GM19463 (cell line): ENCODE measurements around the gene MAN1C1.

Source experiments
- ATAC-seq: cut with Tn5 transposase; IDR thresholded peaks from one replicate; pipeline ENCODE4 v1.9.1; 2021; ENCODE audit warnings: mild to moderate bottlenecking, moderate library complexity; ENCODE audit not compliant: unreplicated experiment

MAN1C1 gene

DNA sequence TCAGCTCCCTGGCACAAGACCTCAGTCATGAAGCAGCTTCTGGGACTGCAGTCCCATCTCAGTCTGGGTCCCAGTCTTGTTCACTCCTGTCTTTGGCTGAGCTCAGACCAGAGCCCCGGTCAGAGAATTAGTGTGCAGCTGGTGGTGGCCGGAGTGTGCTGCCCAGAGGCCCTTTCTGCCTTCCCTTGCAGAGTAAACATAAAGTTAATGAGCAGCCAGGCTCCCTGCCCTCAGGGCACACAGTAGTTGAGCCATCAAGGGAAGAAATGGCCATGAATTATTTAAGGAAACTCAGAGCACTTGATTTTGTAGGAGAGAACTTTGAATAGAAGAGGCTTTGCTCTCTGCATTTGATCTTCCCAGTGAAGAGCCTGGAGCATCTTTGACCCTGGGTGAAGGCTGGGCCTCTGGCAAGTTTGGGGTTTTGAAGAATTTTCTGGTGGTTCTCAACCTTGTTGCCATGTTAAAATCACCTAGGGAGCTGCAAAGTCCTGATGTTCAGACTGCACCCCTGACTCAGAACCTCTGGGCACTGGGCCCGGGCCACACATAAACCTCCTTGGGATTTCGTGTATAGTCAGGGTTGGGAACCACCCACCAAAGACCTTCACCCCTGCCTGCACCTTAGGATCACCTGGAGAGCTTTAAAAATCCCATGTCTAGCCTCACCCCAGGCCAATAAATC, 157.0 kb downstream of the MAN1C1 start:
- no peak for ATAC-seq

DNA sequence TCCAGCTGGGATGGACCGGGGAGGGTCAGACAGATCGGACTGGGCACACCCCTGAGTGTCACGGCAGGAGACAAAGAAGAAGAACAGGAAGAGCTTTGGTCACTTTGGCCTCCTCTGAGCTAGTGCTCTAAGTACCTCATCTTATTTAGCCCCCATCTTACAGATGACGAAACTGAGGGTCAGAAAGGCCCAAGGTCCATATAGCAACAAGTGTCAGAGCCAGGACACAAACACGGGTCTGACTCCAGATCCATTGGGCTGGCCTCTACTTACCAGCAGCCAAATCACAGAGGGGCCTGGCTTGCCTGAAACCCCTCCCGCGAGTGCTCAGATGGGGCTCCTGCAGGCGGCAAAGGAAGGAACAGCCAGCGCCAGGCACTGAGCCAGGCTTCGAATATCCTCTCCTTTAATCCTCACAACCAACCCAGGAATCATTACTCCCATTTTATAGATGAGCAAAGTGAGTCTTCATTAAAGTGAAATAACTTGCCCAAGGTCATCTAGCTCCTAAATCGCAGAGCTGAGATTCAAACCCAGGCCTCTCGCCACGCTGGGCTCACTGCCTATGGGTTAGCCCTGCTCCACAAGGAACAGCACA, 157.7 kb downstream of the MAN1C1 start:
- no peak for ATAC-seq

DNA sequence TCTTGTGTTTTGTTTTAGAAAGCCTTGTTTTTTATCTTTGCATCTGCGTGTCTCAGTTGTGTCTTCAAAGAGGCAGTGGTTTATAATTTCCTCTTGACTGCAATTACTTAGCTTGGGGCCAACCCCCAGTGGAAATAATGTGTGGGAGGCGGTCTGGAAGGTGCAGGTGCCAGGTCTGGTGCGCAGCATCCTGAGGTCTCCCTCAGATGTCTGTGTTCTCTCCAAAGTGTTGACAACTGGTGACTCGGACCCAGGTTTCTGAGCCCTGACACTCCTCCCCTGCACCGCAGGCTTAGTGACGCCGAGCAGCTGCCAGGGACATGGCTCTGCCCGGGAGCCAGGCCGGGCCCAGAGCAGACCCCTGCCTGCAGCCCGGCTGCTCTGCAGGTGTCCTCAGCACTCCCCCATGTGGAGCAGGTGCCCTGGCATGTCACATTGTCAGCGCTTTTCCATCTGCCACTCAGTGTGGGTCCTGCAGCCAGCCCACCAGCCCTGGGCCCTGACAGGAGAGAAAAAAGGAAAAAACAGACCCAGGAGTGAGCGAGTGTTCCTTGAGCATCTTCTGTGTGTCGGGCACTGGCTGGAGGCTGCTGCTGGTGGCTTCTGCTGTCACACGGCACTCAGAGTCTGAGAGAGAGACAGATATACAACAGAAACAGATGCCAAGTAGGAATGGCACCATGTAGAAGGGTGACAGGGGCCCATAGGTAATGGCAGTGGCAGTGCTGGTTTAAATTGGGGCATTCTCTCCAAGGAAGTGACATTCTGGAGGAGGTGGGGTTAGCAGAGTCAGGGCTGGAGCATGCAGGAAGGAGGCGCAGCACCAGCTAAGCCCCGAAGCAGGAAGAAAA, 158.6 kb downstream of the MAN1C1 start:
- ATAC-seq: no peak

DNA sequence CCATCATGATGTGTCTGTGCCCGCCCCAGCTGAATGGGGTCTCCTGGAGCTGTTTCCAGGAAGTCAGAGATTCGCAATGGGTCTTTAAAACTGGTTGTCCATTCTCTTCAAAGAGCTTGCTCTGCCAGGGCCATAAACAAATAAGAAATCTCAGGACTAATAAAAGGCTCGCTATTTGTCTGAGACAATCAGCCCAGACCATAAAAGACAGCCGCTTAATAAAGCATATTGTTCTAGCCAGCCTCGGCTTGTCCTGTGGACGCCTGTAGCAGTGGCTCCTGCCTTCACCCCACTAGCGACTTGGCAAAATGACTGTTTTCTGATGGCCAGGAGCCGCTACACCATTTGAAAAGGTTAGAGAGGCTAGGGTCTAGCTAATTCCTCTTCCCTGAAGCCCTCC, 162.8 kb downstream of the MAN1C1 start:
- ATAC-seq: no peak

DNA sequence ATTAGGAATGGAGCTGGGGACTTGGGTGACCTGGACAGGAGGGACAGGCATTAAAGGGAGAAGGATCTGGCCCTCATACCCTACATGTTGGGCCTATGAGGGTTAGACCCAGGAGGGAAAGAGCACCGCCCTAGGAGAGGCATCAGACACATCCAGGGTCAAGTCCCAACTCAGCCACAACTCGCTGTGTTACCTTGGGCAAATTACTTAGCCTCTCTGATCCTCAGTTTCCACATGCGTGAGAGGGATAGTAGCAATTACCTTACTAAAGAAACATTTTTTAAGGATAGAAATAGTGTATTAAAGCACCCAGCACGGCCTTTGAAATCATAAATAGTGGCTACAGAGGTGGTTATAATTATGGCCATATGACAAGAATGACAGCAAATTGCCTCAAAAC, 163.3 kb downstream of the MAN1C1 start:
- no peak for ATAC-seq

DNA sequence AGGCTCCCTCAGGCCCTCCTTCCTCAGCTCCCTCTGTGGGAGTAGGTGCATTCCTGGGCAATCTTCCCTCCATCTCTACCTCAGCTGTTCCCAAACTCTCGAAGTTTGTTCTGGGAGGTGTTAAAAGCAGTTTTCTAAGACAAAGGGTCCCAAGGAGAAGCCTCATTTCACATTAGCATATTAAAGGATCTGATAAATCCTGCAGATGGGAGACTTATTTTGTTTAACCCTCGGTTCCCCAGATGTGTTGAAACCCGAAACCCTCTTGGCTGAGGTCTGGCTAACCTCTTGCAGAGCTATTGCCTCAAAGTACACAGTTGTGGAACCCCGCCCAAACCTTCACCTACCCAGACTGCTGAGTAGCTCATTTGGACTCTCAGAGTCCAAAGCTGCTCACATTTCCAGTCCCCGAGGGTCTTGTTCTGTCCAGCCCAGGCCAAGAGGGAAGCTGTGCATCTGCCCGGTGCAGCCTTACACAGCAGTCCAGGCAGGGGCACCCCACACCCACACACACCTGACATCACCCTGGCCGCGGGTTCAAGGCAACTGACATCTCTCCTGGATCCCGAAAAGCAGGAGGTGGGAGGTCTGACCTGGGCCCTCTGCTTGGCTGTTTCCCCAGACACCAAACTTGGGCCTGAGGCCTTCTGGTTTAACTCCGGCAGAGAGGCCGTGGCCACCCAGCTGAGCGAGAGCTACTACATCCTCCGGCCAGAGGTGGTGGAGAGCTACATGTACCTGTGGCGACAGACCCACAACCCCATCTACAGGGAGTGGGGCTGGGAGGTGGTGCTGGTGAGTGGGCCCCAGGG, 163.9 kb downstream of the MAN1C1 start:
- no peak for ATAC-seq

DNA sequence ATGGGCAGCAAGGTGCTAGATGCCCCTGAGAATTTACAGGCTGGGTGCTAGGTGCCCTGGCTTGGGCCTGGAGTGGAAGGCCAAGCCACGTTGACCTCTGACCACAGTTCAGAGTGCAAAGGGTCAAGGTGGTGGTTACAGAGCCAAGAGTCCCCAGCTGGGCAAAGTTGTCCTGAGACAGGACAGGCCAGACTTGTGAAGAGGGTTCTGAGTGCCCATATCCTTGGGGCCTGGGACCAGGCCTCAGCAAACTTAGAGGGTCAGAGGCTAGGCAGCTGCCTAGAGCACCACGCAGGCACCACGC, 164.5 kb downstream of the MAN1C1 start:
- no peak for ATAC-seq

DNA sequence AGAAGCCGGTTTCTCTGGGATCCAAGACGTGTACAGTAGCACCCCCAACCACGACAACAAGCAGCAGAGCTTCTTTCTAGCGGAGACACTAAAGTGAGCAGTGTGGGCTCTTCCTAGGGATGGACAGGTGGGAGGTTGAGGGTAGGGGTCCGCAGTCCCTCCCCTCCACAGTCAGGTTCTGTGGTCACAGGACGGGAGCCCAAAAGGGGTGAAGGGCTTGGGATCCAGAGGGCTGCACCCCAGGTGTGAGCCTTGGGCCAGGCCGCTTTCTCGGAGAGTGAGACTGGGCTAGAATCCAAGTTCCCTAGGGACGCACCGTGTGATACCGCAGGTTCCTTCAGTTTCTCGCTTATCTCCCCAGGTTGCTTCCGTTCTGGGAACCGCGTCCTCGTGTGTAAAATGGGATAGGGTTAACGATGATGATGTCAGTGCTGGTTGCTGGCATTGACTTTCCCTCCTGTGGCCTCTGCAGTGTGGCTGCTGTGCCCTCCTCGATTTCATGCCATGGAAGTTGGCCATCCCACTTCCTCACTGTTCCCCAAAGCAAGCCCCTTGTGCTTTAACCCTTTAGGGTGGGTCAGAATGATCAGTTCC, 166.1 kb downstream of the MAN1C1 start:
- ATAC-seq: no peak

DNA sequence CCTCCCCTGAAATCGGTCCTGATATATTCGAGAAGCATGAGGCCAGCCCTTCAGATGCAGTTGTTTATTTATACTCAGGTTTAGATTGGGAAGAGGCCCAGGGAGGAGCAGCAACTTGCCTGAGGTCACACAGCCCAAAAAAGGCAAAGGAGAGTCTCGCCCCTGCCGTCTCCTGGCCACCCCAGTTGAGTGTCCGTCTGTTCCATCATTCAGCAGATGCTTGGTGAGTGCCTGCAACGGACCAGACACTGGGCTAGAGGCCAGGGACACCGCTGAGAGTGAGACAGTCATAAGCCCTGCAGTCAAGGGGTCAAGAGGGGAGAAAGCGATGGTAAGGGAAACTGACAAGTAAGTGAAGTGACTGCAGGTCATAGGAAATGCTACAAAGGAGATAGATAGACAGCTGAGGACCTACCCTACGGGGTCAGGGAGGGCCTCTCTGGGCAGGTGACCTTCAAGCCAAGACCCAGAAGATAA, 168.0 kb downstream of the MAN1C1 start:
- no peak for ATAC-seq

DNA sequence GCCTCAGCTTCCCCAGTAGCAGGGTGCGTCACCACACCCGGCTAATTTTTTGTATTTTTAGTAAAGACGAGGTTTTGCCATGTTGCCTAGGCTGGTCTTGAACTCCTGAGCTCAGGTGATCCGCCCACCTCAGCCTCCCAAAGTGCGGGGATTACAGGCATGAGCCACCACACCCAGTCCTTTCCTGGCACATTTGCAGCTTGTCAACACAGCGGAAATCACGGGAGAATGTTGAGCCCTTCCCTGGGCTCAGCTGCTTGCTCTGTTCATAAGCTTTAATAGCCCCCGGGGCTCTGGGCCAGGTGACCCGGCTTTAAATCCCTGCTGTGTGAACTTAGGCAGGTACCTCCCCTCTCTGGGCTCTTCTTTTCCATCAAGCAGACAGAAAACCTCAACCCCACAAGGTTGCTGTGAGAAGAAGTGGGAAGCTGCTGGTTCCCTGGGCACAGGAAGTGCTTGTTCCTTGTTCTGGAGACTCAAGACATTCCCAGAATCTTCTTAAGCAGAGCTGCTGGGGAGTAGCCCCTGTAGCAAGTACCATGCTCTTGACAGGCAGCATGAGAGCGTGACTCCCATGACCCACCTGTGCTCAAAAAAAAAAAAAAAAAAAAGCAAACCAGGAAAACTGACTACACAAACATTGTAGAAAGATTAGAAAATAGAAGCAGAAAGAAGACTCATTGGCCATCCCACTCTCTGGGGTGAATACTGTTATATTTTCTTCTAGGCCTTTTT, 168.9 kb downstream of the MAN1C1 start:
- no peak for ATAC-seq

DNA sequence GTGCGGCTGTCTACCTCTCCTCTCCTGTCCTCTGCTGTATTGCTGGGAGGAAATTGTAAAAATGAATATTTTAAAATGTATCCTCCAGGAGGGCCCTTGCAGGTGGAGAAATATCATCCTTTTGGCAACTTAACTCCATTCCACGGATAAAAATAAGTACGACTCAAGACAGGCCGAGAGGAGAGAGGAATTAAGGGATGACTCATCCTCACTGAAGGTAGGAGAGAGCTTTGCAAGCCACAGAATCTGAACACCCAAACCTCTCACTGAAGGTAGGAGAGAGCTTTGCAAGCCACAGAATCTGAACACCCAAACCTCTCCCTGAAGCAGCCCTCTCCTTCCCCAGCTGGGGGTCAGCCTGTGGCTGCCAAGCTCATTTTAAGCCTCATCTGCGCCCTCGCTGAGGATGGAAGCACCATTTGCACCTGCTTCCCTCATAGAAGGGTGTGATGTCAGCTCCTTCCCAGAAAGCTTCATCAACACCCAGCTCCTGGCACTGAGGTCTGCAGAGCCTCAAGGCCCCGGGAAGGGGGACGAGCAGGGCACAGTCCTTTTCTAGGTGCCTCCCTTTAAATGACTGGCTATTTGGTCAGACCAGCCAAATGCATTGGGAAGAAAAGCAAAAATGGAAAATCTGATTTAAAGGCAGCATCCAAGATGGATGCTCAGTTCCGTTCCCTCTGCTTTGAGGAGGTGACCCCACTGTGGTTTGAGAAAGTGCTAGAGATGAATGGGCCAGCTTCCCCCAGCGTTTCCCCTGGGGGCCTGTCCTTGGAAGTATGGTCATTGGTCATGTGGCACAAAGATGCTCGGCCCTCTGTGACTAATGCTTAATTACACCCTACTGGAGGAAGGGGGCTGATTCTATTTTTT, 170.5 kb downstream of the MAN1C1 start:
- no peak for ATAC-seq

DNA sequence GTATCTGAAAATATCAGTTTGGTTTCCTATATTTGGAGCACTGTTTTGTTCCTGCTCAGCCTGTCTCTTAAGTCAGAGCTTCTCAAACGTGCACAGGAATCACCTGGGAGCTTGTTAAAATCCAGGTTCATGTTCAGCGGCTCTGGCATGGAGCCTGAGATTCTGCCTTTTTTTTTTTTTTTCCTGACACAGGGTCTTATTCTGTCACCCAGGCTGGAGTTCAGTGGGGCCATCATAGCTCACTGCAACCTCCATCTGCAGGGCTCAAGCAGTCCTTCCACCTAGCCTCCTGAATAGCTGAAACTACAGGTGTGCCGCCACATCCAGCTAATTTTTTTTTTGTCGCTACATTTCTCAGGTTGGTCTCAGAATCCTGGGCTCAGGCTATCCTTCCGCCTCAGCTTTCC, 171.2 kb downstream of the MAN1C1 start:
- no peak for ATAC-seq

DNA sequence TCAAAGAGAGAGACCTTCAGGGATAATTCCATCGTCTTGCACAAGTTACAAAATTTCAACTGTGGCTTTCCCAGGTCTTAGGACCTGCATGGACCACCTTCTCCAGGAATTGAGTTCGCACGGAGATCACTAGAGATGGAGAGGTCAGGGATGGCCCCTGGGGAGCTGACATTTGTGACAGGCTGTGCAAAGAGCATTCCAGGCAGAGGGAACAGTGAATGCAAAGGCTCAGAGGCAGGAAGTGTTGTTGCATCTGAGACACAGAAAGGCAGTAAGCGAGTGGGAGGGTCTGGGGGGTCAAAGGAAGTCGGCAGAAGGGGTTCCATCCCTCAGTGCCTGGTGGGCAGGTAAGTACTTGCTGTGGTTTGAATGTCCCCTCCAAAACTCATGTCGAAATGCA, 173.9 kb downstream of the MAN1C1 start:
- no peak for ATAC-seq

DNA sequence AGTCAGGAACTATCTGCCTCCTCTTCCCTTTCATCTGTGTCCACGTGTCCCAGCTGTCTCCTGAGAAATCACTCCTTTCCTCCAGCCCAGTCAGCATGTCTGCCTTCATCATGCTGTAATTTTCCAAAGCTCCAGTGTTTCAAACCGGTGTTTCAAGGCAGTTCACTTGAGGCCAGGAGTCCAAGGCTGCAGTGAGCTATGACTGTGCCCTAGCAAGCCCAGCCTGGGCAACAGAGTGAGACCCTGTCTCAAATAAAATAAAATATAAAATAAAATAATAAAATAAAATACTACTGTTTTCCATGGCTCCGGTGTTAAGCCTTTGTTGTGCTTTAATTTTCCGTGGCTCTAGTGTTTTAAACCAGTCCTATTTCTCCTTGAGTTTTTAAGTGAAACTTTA, 175.5 kb downstream of the MAN1C1 start:
- no peak for ATAC-seq

DNA sequence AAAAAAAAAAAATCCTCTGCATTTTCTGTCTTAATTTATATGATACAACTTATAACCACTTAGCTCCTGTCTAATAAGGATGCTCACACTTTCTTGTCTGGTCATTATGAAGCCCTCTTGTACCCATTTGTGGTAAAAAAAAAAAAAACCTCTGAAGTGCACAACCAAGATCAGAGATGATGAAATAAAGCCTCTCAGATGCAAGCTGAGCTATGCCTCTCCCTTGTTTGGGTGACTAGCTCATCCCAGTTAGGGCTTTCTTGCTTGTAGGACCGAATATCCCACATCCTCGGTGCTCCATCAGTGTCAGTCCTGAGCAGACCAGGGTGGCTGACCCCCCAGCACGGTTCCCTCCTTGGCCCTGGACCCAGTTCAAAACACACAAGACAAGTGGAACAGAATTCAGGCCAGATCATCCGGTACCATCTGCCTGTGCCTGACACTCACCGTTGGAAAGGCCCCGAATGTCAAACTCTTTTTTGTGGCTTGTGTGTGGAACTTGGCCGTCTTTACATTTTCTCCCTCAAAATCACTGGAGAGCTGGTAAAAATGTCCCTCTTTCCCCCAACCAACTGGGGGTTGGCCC, 177.1 kb downstream of the MAN1C1 start:
- ATAC-seq: no peak

DNA sequence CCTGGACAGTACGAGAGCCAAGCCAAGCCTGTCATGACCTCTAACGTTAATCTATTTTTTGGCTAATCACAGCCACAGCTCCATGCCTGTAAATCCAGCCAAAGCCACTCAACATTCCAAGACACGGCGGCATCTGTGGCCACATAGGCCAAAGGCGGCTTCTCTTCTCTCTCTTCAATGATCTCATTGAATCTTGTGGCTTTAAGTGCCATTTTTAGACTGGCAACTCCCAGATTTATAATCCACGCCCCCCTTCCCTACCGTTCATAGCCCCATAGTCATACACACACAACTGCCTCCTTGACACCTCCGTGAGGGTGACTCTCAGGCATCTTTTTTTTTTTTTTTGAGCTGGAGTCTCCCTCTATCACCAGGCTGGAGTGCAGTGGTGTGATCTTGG, 177.7 kb downstream of the MAN1C1 start:
- no peak for ATAC-seq

DNA sequence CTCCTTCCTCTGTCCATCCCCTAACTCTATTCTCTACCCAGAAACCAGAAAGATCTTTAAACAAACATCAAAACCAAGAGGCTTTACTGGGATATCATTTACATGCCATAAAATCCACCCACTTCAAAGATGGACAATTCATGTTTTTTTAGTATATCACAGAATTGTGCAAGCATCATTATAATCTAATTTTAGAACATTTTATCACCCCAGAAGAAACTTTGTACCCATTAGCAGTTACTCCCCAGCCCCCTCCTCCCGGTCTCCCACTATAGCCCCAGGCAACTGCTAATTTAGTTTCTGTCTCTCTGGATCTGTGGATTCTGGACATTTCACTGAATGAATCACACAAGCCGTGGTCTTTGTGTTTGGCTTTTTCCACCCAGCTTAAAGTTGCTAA, 178.6 kb downstream of the MAN1C1 start:
- no peak for ATAC-seq

DNA sequence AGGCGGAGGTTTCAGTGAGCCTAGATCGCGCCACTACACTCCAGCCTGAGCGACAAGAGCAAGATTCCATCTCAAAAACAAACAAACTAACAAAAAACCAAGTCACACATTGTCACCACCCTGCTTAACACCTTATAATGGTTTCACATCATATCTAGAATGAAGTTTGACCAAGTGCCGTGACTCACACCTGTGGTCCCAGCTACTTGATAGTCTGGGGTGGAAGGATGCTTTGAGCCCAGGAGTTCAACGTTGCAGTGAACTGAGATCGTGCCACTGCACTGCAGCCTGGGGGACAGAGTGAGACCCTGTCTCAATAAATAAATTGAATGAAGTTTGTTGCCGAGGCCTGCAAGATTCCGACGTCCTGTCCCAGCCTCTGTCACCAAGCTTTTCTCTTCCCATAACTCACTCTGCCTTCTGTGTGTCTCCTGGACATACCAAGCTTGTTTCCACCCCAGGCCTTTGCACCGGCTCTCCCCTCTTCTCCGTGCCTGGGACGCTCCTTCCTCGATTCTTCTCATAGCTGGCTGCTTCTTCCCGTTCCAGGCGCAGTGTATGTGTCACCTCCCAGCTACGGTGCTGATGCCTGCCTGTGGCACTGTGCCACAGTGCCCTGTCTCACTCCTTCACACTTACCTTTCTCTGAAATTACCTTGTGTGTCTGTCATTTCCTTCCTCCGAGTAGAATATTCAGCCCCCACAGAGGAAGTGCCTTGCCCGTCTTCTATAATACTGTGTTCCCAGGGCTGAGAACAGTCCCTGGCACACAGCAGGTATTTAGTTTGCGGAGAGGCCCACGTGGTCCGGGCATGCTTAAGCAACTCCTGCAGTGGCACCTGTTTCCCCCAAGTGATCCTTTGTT, 179.6 kb downstream of the MAN1C1 start:
- no peak for ATAC-seq
